ENCODE data around the gene BCL11B.

BCL11B gene

GRCh38 chr14:99216191-99216590, 55.8 kb downstream of the BCL11B start:
- ATAC-seq = no peak

GRCh38 chr14:99215277-99215676, 56.7 kb downstream of the BCL11B start:
- ATAC-seq = no peak

- ATAC-seq = no peak
Measured at GRCh38 chr14:99214701-99215100, 57.3 kb downstream of the BCL11B start.

- ATAC-seq = peak; percentile 58 to 59
Measured at GRCh38 chr14:99213527-99213971, 58.4 kb downstream of the BCL11B start.

GRCh38 chr14:99213101-99213500, 58.9 kb downstream of the BCL11B start:
- ATAC-seq = peak; percentile 67 to 69

- ATAC-seq = no peak
Measured at GRCh38 chr14:99212646-99213045, 59.4 kb downstream of the BCL11B start.

GRCh38 chr14:99212199-99212598, 59.8 kb downstream of the BCL11B start:
- ATAC-seq = no peak

GRCh38 chr14:99211410-99211809, 60.6 kb downstream of the BCL11B start:
- no peak for ATAC-seq

GRCh38 chr14:99210333-99210732, 61.7 kb downstream of the BCL11B start:
- no peak for ATAC-seq

GRCh38 chr14:99209409-99209808, 62.6 kb downstream of the BCL11B start:
- ATAC-seq = no peak

- ATAC-seq = no peak
Measured at GRCh38 chr14:99208318-99208717, 63.7 kb downstream of the BCL11B start.

GRCh38 chr14:99207456-99207855, 64.5 kb downstream of the BCL11B start:
- ATAC-seq = no peak

- no peak for ATAC-seq
Measured at GRCh38 chr14:99206090-99206489, 65.9 kb downstream of the BCL11B start.

- ATAC-seq = no peak
Measured at GRCh38 chr14:99205086-99205688, 66.8 kb downstream of the BCL11B start.

GRCh38 chr14:99203801-99204200, 68.2 kb downstream of the BCL11B start:
- ATAC-seq = no peak

- no peak for ATAC-seq
Measured at GRCh38 chr14:99203080-99203479, 68.9 kb downstream of the BCL11B start.

- ATAC-seq = no peak
Measured at GRCh38 chr14:99202516-99202915, 69.5 kb downstream of the BCL11B start.

GRCh38 chr14:99201351-99202073, 70.5 kb downstream of the BCL11B start:
- ATAC-seq = peak; percentile 22 to 59

GRCh38 chr14:99200654-99201005, 71.4 kb downstream of the BCL11B start:
- ATAC-seq = no peak

- ATAC-seq = no peak
Measured at GRCh38 chr14:99199846-99200653, 71.9 kb downstream of the BCL11B start.

GRCh38 chr14:99198746-99199502, 73.1 kb downstream of the BCL11B start:
- ATAC-seq = no peak

GRCh38 chr14:99196310-99196650, 75.7 kb downstream of the BCL11B start:
- no peak for ATAC-seq

All from activated CD4-positive, CD25-positive, alpha-beta regulatory T cell treated with anti-CD3 and anti-CD28 coated beads, Interleukin-2, amount 50 U/mL, for 24 hours (primary cell).